Cardiac muscle cell (in vitro differentiated cells and primary cell): ENCODE data around the gene INSYN2A. TPM values are rescaled to one million over a fixed set of nuclear protein-coding genes. Genes with fewer than 3 reads are reported as not detected.

Experiments used
- DNase-seq, 2 donors: peaks; one replicate each; pipeline versions ENCODE4 v3.0.0 to v3.0.0-alpha.2; 2010 to 2017; ENCODE audit warnings: low read depth in 1 of 2, low spot score in 1 of 2
- H3K27ac ChIP-seq: fragments of 200-600 bp; sonication (generic); 2 replicates; pipeline ENCODE4 v1.5.1; 2016
- H3K27me3 ChIP-seq: fragments of 200-600 bp; sonication (generic); 2 replicates; pipeline ENCODE4 v1.6.0; 2016; ENCODE audit warnings: control low read depth
- H3K36me3 ChIP-seq: fragments of 200-600 bp; sonication (generic); 2 replicates; pipeline ENCODE4 v1.5.1; 2016; ENCODE audit warnings: control low read depth
- H3K4me1 ChIP-seq: fragments of 200-600 bp; sonication (generic); 2 replicates; pipeline ENCODE4 v1.8.1; 2017; ENCODE audit warnings: low read depth, mild to moderate bottlenecking, mixed run types
- H3K4me3 ChIP-seq: fragments of 200-600 bp; sonication (generic); 2 replicates; pipeline ENCODE4 v1.5.1; 2016; ENCODE audit warnings: mild to moderate bottlenecking
- H3K9me3 ChIP-seq: fragments of 200-600 bp; sonication (generic); 2 replicates; pipeline ENCODE4 v1.5.1; 2017; ENCODE audit warnings: low read depth, mild to moderate bottlenecking, control low read depth
- CTCF ChIP-seq: IDR thresholded peaks from 2 replicates; pipeline ENCODE4 v1.5.1; 2012; ENCODE audit warnings: low read depth, mild to moderate bottlenecking, low read length
- polyA plus RNA-seq: library from polyadenylated mRNA; unstranded; fragments of >200 nt; fragmentation: Nextera tagmentation; extraction: Ambion mirVana; gene quantifications from 2 replicates; pipeline ENCODE4 v1.2.1, GENCODE V29; 2016
- total RNA-seq: library from RNA; depleted of rRNA; stranded (reverse); fragments of >200 nt; gene quantifications from 2 replicates; pipeline ENCODE4 v1.2.3, GENCODE V29; 2016

INSYN2A gene
- total and polyA plus RNA-seq, 2 experiments from 2014 or later: 0.60 TPM; not detected in 1

- Histone ChIP-seq H3K27ac (no peak overlapping the region), H3K4me1 (no peaks in the 10 kb centered on the region), H3K36me3 (no peaks in the 10 kb centered on the region), H3K27me3 (no peaks in the 10 kb centered on the region), H3K4me3 (no peak overlapping the region), H3K9me3 (no peaks in the 10 kb centered on the region)
- peak in 1 of 2 donors; percentile 44 for DNase-seq
- TF ChIP-seq CTCF: no peak
These were observed 10.7 kb upstream of the INSYN2A start for GRCh38 chr10:127207081-127207480.

DNA sequence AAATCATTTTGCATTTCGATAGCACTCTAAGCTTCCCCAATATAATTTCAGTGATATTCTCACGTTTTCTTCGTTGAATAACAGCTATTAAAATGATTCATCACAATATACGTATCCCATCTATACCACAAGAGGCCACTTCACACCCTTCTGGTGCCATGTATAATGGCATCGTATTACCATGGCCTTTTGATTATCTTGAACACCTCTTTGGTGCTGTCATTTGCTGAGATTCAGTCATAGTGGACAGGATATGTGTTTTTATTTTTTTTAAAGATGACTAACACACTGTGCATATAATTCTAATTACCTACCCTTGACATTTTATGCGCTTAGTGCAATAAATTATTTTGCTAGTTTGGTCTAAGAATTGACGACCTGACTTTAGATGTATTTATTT, 6.7 kb upstream of the INSYN2A start:
- H3K4me1 ChIP-seq: no peaks in the 10 kb centered on the region
- TF ChIP-seq CTCF: no peak
- H3K27ac ChIP-seq: no peak overlapping the region
- H3K36me3 ChIP-seq: no peaks in the 10 kb centered on the region
- H3K4me3 ChIP-seq: no peak overlapping the region
- no peaks in the 10 kb centered on the region for H3K9me3 ChIP-seq
- no peak for DNase-seq
- peaks cover 4% of the 10 kb centered on the region for H3K27me3 ChIP-seq

GRCh38 chr10:127200646-127201045, 4.3 kb upstream of the INSYN2A start:
- Histone ChIP-seq H3K27me3 (peaks cover 27% of the 10 kb centered on the region), H3K4me1 (peaks cover 3% of the 10 kb centered on the region), H3K9me3 (no peaks in the 10 kb centered on the region), H3K27ac (no peak overlapping the region), H3K36me3 (no peaks in the 10 kb centered on the region), H3K4me3 (no peak overlapping the region)
- no peak for DNase-seq
- TF ChIP-seq CTCF: no peak

GRCh38 chr10:127198721-127199120, 2.3 kb upstream of the INSYN2A start:
- Histone ChIP-seq H3K9me3 (no peaks in the 10 kb centered on the region), H3K4me1 (peaks cover 11% of the 10 kb centered on the region), H3K36me3 (no peaks in the 10 kb centered on the region), H3K27me3 (peaks cover 47% of the 10 kb centered on the region), H3K27ac (no peak overlapping the region), H3K4me3 (no peak overlapping the region)
- TF ChIP-seq CTCF: no peak
- DNase-seq: no peak

GRCh38 chr10:127198307-127198706, 1.9 kb upstream of the INSYN2A start:
- Histone ChIP-seq H3K36me3 (no peaks in the 10 kb centered on the region), H3K27me3 (peaks cover 51% of the 10 kb centered on the region), H3K4me3 (no peak overlapping the region), H3K9me3 (no peaks in the 10 kb centered on the region), H3K27ac (no peak overlapping the region), H3K4me1 (peaks cover 11% of the 10 kb centered on the region)
- no peak for DNase-seq
- TF ChIP-seq CTCF: no peak

DNA sequence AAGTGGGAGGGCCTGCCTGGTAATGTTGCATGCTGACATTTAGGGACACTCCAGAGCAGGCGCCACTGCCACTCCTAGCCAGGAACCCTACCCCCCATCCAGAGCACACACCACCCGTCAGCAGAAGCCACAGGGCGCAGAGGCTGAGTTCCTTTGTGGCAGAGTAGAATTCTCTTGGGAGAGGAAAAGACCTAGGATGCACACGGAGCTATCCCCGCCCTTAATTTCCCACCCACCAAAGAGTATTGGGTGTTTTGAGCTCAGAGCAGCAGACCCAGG, 702 bp upstream of the INSYN2A start:
- Histone ChIP-seq H3K27ac (no peak overlapping the region), H3K27me3 (peaks cover 63% of the 10 kb centered on the region), H3K4me3 (no peak overlapping the region), H3K4me1 (peaks cover 11% of the 10 kb centered on the region), H3K9me3 (no peaks in the 10 kb centered on the region), H3K36me3 (no peaks in the 10 kb centered on the region)
- DNase-seq: no peak
- TF ChIP-seq CTCF: no peak
